Activated naive CD4-positive, alpha-beta T cell (primary cell): ENCODE measurements around the gene CTNNA3.

Experiments
- DNase-seq, 4 experiments: peaks; one replicate each; lab custom pipeline; 2025; lab: John Stamatoyannopoulos, UW

The CTNNA3 gene

DNA sequence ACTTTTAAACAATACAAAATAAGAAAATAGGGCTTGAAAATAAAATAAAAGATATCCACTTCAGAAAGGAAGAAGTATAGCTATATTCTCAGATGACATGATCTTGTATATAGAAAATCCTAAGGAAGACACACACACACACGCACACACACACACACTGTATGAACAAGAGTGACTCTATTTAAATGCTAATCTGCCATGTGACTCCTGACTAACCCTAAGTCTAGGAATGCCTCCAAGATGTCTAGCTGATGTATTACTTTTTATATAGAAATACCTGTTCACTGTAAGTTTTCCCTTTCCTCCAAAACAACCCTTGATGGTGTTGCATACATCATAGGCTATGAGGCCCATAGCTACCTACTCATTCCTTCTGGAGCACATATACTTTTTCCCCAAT is 943.3 kb downstream of the CTNNA3 start:
- no peak for DNase-seq

GRCh38 chr10:66748217-66748616 is 947.8 kb downstream of the CTNNA3 start:
- no peak for DNase-seq

GRCh38 chr10:66747451-66747850 is 948.5 kb downstream of the CTNNA3 start:
- no peak for DNase-seq

DNA sequence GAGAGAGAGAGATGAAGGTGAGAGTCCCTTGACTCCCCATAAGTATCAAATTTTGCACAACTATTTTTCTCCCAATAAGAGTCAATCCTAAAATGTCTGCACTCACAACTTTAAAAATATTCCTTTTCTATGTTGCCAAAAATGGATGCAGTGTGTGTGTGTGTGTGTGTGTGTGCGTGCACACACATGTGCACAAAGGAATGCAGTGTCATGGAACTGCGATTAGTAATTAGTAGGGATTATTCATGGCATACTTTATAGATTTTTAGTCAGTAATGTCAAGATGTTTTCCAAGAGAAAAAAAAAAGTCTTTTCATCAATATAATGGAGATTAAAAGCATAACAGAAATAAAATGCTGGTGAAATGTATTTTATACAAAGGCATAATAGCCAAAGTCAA is 949.3 kb downstream of the CTNNA3 start:
- no peak for DNase-seq

GRCh38 chr10:66746246-66746645 is 949.7 kb downstream of the CTNNA3 start:
- no peak for DNase-seq

DNA sequence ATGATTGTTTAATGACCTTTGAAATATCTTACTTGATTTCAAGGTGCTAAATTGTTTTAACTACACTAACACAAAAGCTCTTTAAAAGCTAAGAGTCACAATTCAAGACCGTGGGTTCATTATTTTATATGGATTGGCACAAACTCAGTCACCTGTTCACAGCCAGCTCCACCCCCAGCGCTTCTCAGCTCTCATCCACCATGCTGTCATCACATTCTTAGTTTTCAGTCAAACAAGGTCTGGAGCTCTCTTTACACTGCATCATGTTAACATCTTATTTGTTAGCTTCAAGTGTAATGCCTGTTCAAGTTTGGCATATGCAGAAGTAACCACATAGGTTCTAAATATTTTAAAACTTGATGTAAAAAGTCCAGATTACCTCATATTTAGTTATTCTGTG is 951.1 kb downstream of the CTNNA3 start:
- DNase-seq: no peak

DNA sequence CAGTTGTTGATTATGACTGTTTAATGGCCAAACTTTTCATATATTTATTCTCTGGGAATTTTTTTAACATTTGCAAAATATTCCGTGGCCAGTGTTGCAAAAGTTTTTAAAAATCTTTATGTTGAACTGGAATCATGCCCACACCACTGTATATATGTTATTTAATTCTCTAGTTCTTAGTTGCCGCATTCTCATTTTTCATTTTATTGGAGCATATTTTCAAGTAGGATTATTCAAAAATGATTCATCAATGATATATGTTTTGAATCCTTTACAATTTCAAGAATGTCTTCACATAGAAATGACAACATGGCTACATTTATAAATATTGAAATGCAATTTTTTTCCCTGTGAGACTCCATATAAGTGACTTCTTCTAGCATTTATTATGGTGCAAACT is 958.8 kb downstream of the CTNNA3 start:
- no peak for DNase-seq

GRCh38 chr10:66723608-66724400 is 972.2 kb downstream of the CTNNA3 start:
- DNase-seq: no peak

GRCh38 chr10:66719483-66719882 is 976.5 kb downstream of the CTNNA3 start:
- no peak for DNase-seq

GRCh38 chr10:66717231-66717981 is 978.6 kb downstream of the CTNNA3 start:
- DNase-seq: no peak

DNA sequence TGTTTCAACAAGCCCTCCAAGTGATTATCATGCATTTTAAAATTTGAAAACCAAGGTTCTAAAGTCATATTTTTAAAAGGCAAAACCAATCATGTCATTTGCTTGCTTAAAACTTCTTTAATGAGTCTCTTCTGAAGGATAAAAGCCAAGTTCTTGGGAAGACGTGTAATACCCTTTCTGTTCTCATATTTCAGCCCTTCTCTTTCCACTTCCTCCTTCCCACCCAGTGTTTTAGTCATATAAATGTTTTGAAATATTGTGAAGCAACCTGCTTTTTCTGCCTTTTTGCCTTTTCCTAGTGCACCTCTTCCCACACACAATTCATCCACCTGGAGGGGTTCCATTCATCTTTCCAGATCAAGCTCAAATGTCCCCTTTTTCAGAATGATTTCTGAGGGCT is 981.3 kb downstream of the CTNNA3 start:
- no peak for DNase-seq

GRCh38 chr10:66713387-66713786 is 982.6 kb downstream of the CTNNA3 start:
- no peak for DNase-seq

DNA sequence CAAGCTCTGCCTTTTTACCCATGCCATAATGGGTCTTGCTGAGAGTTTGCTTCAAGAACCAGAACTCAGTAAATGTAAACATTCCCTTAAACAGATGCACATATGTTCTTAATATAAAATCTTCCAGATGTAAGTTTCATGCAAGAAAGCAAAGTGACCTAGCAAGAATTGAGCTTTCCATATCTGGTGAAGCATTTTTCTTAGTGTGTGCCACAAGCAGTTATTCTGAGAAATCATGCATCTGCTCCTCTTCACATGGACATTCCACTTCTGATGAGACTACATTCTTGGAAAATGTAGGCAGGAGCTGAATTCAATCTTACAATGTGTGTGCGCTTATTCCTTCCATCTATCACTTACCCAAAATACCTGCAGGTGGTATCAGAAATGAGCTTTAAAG is 997.9 kb downstream of the CTNNA3 start:
- no peak for DNase-seq

GRCh38 chr10:66695046-66695445 is 1000.9 kb downstream of the CTNNA3 start:
- DNase-seq: no peak

DNA sequence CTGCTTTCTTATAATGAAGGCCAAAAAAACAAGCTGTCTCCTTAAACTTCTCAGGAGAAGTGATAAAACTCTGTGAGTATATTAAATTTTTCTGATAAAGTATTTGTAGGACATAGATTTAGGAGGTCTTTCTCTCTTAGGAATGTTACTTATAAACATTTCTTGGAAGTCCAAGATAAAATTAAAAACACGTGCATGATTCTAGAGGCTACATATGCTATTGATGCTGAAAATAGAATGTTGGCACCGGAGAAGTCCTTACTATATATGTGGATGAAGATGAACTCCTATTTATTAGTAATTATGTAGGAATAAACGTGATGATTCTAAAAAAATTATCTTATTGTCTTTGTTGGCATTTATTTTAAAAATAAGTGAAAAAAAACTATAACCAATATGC is 1011.4 kb downstream of the CTNNA3 start:
- no peak for DNase-seq

DNA sequence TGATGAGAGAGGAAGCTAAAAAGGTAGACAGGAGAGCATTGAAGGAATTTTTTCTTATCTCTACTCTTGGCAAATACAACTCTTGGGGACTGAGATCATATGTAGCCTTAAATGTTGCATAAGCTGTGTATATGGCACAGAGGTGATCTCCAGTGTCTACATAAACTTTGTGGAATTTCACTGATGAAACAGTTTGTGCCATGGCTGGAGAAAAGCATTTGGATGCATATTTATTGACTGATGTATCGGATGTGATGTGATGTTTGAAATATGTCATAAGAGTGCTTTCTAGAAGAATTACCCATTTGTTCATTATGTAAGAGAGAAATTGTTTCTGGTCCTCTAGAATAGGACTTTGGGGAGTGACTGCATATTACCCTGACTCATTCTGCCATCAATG is 1015.1 kb downstream of the CTNNA3 start:
- no peak for DNase-seq

GRCh38 chr10:66678521-66678920 is 1017.5 kb downstream of the CTNNA3 start:
- DNase-seq: no peak

- DNase-seq: no peak
Observed at GRCh38 chr10:66673071-66673470, 1022.9 kb downstream of the CTNNA3 start.

- DNase-seq: no peak
Observed at GRCh38 chr10:66671562-66671961, 1024.4 kb downstream of the CTNNA3 start.

DNA sequence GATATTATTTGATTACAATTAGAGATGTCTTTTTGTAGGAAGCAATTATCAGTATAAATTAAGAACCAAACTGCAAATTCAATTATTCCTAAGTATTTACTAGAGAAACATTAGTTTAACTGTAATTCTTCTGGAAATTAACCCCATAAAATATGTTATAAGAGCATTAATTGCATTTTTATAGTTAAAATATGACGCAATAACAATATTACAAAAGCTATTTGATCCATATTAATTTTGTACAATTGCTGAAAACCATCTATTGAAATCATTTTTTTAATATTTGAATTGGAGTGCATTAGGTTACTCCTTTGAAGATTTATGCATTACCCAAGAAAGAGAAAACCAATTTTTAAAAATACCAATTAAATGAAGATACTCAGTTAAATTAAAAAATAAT is 1024.9 kb downstream of the CTNNA3 start:
- no peak for DNase-seq

GRCh38 chr10:66656499-66656898 is 1039.5 kb downstream of the CTNNA3 start:
- no peak for DNase-seq

- no peak for DNase-seq
Observed at GRCh38 chr10:66654861-66655260, 1041.1 kb downstream of the CTNNA3 start.

DNA sequence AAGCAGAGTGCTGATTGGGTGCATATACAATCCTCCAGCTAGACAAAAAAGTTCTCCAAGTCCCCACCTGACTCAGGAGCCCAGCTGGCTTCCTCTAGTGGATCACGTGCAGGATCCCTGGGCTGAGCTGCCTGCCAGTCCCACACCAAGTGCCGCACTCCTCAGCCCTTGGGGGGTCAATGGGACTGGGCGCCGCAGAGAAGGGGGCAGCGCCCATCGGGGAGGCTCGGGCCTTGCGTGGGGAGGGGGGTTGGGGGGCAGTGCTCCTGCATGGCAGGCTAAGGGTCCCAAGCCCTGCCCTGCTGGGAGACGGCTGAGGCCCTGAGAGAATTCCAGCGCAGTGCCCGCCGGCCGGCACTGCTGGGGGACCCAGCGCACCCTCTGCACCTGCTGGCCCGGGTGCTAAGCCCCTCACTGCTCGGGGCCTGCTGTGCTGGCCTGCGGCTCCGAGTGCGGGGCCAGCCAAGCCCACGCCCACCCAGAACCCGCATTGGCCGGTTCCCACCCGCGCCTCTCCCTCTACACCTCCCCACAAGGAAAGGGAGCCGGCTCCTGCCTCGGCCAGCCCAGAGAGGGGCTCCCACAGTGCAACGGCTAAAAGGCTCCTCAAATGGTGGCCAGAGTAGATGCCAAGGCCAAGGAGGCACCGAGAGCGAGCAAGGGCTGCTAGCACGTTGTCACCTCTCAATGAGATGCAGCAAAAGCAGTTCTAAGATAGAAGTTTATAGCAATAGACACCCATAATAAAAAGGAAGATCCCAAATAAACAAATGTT is 1044.5 kb downstream of the CTNNA3 start:
- DNase-seq: no peak
